Superior temporal gyrus (tissue), 1 donor: Measurements from ENCODE around the gene ACAP2.
A peak's percentile ranks its signal among the peaks of the same experiment; 100 is the strongest.
"Not testable (repeated sequence)": the region's sequence is repeated elsewhere in the genome, so short reads cannot be mapped to it uniquely, and the experiment has no call there.

ENCODE experiments used
- DNase-seq: peaks from one replicate; pipeline ENCODE4 v3.0.0-alpha.2; 2016; ENCODE audit errors: extremely low spot score

The ACAP2 gene

GRCh38 chr3:195290643-195291042 lies 152.2 kb downstream of the ACAP2 start:
- not testable (repeated sequence) for DNase-seq

DNA sequence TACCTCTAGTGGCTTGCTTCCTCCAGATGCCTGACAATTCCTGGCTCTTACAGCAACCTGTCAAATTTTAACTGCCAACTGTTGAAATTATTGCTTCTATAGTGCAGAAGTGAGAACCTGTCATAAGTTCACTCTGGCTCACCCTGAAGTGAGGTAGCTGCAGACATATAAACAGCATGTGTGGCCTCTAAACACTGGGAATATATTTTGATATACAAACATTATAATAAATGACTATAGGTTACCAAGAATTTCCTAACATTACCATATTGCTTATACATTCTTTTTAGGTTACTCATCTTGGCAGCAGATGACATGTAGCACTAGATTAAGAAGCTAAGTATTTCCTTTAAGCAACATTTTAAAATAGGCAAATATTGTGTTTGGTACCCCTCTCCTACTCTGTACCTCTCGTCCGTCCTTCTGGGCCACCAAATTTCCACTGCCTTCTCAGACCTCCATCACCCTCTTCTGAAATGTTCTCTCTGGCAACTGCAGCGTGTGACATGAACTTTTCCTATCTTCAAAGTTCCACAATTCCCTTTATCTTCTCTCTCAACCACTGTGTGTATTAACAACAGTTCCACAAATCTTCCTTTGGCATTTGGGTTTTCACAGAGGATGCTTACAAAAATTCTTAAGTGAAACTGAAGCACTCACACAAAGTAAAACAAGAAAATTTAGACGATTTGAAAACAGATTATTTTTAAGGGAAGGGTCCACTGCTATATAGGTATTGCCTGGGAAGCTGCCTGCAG lies 156.5 kb downstream of the ACAP2 start:
- DNase-seq = no peak

GRCh38 chr3:195285372-195285771 lies 157.4 kb downstream of the ACAP2 start:
- DNase-seq = no peak

GRCh38 chr3:195284842-195285241 lies 158.0 kb downstream of the ACAP2 start:
- DNase-seq = no peak

DNA sequence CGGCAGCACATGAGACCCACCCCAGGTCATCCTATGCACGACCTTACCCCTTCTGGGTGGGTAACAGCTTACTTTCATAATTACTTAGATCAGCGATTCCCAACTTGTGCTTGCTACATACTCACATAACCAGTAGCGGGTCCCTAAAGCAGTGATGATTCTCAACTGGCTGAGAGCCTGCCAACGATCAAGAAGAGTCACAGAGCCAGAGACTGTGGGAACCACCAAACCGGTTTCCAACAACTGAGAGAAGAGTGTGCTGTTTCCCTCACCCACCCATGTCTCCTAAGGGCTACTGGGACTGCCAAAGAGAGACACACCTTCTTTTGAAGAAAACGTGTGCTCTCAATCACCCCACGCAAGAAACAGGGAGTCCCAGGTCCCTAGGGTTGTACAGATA lies 159.9 kb downstream of the ACAP2 start:
- DNase-seq = no peak

GRCh38 chr3:195274259-195274966 lies 168.4 kb downstream of the ACAP2 start:
- no peak for DNase-seq

GRCh38 chr3:195271410-195272243 lies 171.2 kb downstream of the ACAP2 start:
- peak; percentile 93 for DNase-seq

GRCh38 chr3:195270817-195271409 lies 171.9 kb downstream of the ACAP2 start, which contains the start of gene XXYLT1:
TSS of gene XXYLT1 (minus strand) at chr3:195271159. CDS start at chr3:195271058, 101 bp downstream.
- peak; percentile 86 for DNase-seq

DNA sequence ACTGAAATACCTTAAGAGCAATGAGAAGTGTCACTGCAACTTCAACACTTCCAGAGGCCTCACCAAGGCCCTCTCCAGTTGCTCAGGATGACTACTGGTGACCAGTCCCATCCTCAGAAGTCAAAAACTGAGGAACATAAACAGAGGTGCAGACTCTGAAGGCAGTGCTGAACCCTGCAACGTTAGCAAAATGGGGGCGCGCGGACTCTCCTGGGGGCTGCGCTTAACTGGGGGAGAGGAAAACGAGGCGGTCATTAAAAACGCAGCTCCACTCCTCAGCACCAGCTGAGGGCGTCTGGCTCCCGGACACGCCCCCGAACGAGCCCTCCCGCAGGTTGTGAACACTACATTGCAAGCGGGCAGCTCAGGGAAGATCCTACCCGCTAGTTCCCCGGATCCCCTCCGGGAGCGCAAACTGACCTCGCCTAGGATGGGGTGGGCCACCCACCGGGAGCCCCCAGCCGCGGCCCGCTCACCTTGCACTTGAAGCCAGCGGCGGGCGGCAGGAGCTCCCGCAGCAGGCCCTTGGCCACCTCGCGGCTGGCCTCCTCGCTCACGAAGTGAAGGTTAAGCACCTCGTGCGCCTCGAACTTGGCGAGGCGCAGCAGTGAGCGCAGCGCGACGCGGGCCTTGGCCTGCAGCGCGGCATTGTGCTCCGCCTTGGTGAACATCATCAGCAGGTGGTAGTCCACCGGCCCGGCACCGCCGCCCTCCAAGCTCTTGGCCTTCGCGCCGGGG lies 172.6 kb downstream of the ACAP2 start:
- no peak for DNase-seq

- no peak for DNase-seq
These were observed 173.3 kb downstream of the ACAP2 start for GRCh38 chr3:195269375-195270078.

GRCh38 chr3:195268576-195269309 lies 174.1 kb downstream of the ACAP2 start:
- no peak for DNase-seq

DNA sequence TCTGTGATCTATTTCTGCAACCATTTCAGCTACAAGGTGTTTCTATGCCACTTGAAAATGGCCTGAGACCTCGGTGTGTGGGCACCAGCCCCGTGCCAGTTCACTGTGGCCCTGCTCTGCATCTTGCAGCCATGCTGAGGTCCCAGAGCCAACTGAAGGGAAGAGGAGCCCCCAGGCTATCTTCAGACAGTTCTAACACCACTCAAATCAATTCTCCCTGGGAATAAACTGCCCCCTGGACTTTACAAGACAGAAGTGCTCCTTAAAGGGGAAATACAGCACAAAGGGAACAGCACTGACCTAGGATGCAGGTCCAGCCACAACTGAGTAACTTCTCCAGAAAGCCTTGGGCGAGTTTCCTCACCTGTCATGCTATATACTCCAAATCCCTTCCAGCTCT lies 175.7 kb downstream of the ACAP2 start:
- no peak for DNase-seq

DNA sequence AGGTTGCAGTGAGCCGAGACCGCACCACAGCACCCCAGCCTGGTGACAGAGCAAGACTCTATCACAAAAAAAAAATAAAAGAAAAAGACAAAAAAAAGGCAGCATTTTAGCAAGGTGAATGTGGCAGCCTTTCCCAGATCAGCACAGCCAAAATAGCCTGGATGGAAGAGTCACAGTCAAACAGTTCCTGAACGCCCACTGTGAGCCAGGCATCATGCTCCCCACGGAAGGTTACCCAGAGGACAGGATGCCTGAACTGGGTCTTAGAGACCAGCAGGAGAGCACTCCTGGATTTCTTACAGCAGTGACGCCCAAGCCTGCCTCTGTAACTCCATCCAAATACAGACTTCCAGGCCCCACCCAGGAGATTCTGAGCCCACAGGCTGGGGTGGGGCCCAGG lies 176.4 kb downstream of the ACAP2 start:
- no peak for DNase-seq

DNA sequence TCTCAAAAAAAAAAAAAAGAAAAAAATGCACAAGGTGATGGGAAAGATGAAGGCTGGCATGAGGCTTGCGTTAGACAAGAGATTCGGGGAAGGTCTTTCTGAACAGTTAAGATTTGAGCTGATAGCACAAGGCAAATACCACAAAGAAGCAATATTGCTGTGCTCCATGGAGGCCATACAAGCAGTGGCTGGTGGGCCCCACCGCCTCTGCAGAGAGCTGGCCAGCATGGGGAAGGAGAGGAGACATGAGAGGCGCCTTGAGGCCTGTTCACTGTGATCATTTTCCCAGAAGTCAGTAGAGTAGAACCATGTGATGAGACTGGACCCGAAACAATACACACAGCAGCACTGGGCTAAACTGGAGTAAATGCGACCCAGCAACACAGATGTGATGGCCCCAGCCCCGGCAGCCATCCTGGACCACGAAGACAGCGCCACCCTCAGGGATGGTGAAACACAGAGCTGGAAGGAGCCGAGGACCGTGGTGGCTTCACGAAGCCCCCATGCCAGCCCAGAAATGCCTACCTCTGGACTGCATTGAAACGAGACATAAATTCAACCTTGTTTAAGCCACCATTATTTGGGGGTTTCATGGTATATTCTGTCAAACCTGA lies 177.3 kb downstream of the ACAP2 start:
- DNase-seq = no peak

DNA sequence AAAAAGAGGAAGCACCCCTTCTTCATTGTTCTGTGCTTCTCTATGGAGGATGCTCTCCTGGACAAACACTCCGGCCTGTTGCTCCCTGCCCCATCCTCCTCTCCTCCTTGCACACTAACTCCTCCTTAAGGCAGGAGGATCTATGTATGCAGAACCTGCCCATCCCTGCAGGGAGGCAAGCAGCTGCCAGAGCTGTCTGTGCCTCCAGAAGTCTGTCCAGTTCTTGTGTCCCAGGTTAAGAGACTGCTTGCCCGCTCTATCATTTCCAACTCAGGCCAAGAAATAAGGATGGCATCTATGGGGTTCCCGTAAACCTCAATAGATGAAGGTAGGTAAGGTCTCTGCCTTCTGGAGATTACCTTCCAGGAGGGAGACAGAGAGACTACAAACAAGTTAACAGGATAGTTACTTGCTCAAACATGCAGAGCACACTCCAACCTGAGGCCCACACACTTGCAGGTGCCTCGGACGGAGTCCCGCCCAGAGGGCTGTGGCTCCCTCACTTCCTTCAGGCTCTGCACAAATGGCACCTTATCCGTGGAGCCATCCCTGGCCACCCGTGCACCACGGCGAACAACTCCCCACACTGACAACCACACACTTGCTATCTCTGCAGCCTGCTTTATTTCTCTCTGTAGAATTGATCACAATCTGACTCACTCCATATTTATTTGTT lies 178.8 kb downstream of the ACAP2 start:
- no peak for DNase-seq

DNA sequence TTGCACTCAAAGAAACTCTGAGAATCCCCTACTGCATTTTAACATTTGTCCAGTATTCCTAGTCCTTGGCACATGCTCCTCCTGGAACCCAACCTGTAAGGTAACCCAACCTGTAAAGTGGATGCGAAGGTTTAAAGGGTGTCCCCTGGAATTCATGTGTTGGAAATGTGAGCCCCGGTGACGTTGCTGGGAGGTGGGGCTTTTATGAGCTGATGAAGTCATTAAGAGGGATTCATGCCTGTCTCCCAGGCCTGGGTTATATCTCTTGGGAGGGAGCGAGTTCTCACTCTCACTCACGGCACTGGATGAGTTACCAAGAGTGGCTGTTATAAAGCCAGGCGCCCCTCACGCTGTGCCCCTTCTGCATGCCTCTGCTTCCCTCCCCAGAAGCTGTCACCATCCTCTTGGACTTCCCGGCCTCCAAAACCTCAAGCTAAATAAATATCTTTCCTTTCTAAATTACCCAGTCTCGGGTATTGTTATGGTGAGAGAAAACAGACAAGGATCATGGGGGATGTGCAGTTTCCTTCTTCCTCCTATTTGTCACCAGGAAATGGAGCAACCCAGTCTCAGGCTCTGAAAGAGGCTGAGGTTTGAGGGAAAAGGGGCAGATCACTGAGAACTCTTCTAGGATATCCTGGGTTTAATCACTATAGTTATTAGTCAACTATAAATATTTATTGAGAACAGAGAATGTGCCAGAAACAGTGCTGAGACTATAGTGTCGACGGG lies 179.5 kb downstream of the ACAP2 start:
- DNase-seq = no peak

DNA sequence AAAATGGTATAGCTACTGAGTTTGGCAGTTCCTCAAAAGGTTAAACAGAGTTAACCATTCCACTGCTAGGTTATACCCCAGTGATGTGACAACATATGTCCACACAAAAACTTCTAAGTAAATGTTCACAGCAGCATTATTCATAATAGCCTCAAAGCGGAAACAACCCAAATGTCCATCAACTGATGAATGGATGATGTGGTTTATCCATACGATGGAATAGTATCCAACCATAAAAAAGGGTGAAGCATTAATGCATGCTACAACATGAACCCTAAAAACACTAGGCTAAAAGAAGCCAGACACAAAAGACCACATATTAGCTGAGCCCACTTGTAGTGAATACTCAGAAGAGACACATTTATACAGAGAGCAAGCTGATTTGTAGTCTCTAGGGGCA lies 180.9 kb downstream of the ACAP2 start:
- DNase-seq = no peak

DNA sequence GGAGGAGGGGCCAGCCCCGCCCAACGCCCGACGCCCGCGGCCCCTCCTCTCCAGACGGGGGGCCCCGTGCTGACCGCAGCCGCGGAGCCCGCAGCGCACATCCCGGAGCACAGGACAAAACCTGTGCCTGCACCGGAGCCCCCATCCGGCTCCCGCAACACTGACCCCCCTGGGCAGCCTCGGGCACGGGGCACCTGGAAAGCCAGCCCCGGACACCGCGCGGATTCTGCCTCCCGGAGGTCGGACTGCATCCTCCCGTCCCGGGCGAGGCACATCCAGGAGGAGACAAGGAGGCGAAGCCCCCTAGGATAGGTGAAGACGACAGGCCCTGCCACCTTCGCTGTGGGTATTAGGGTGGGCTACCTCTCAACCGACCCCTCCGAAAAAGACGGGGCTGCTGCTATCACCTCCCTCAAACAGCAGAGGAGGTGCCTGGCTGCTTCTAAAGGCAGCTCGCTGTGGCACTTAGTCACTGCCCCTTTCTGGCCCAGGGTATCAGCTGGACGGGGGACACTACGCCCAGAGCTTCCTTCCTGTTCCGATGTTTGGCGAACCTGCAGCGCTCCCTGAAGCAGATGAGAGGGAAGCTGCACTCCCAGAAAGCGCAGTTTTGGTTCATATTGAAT lies 182.4 kb downstream of the ACAP2 start:
- no peak for DNase-seq
